ENCODE measurements around the gene ABCC4. TPM values are rescaled to one million over a fixed set of nuclear protein-coding genes. Genes with fewer than 3 reads are reported as not detected.

ABCC4 gene
- total RNA-seq, 4 donors from 2014 or later: 3.9 to 6.8 (median 4.7) TPM

GRCh38 chr13:95247171-95247570, 54.1 kb downstream of the ABCC4 start:
- no peak overlapping the region for H3K27ac ChIP-seq
- H3K36me3 ChIP-seq: no peaks in the 10 kb centered on the region
- no peak overlapping the region for H3K4me3 ChIP-seq
- H3K9me3 ChIP-seq: no peaks in the 10 kb centered on the region
- no peak for ATAC-seq
- H3K27me3 ChIP-seq: no peaks in the 10 kb centered on the region
- WGBS, 2 donors (ENCODE audit: low coverage in 1 of 2): 75 to 80% methylated on average over 1 of the region's 4 CpGs
- TF ChIP-seq CTCF (IDR thresholded peaks at IDR 0.05): no peak
- no peak for TF ChIP-seq POLR2A (IDR thresholded peaks at IDR 0.05)
- no peak for TF ChIP-seq EP300 (IDR thresholded peaks at IDR 0.05)
- no peak for TF ChIP-seq POLR2AphosphoS5 (IDR thresholded peaks at IDR 0.05)
- H3K4me1 ChIP-seq: no peaks in the 10 kb centered on the region

DNA sequence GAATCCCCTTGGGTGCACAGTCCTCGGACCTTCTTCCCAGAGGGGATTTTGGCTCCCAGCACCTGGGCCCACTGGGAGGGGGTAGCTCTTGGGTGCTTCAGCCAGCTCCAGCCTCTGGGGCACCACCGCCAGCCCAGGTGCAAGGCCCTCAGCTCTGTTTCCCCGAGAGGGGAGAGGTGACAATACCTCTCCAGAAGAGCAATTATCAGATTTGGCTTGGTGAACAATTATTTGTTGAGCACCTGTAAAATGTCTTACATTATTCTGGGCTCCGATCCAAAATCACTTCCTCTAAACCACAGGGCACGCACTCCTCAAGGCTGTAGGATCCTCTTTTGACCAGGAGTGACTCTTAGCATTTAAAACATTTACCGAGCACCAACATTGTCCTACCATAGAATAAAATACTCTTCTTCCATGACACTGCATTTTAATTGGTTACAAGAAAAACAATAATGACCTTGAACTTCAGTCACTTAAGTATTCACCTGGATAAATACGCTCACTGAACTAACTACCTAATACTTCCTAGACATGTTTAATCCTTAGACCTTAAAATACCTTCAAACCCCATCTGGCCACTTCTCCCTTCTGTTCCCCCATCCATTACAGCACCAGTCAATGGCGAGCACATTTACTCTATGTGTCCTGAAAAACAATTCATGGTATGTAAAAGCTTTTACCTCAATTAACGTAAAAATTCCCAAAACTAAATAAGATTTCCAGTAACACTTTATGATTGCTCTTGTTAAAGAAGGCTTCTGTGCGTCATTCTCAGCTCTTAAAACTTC, 54.8 kb downstream of the ABCC4 start:
- Histone ChIP-seq H3K27ac (no peak overlapping the region), H3K36me3 (no peaks in the 10 kb centered on the region), H3K27me3 (no peaks in the 10 kb centered on the region), H3K4me1 (no peaks in the 10 kb centered on the region), H3K9me3 (no peaks in the 10 kb centered on the region), H3K4me3 (no peak overlapping the region)
- 87 to 90% methylated on average over 7 of the region's 10 CpGs for WGBS, 2 donors (ENCODE audit: low coverage in 1 of 2)
- no peak for ATAC-seq
- TF ChIP-seq CTCF (IDR thresholded peaks at IDR 0.05) (no peak), EP300 (IDR thresholded peaks at IDR 0.05) (no peak), POLR2AphosphoS5 (IDR thresholded peaks at IDR 0.05) (no peak), POLR2A (IDR thresholded peaks at IDR 0.05) (no peak)

DNA sequence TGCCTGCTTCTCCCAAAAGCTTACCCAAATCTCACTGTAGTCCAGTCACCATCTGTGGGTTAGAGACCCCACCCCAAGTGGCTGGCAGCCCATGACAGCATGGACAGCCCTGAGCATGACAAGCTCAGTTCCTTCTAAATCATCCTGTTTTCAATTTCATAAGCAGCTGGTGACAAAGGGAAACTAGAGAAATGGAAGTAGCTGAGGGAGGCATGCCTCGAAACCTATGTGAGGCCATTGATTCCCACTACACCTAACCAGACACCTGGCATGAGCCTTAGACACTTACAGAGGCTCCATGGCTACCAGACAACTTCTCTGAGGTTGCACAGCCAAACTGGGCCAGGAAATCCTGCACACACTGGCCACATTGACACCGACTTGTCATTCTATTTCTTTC, 56.2 kb downstream of the ABCC4 start:
- ATAC-seq: no peak
- WGBS, 2 donors (ENCODE audit: low coverage in 1 of 2): 86 to 89% methylated on average over 1 to 2 of the region's 2 CpGs
- H3K27me3 ChIP-seq: no peaks in the 10 kb centered on the region

DNA sequence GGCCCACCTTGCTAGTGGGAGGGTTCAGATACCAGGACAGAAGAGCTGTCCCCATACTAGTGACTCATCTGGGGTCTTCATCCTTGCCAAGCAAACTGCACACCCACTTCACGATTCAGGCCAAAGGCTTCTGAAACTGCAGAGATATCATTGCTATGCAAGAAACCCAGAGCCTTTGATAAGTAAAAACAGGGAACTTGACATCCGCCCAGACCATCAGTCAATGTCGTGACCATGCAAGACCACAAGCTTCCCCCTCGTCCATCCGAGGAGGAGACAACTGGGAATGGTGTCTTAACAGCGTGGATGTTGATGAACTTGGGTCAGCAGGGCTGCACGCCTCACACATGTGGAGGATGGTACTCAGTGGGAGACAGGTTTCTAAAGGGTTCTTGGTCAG, 58.0 kb downstream of the ABCC4 start:
- Histone ChIP-seq H3K36me3 (no peaks in the 10 kb centered on the region), H3K27ac (no peak overlapping the region), H3K9me3 (no peaks in the 10 kb centered on the region), H3K27me3 (no peaks in the 10 kb centered on the region), H3K4me1 (no peaks in the 10 kb centered on the region), H3K4me3 (no peak overlapping the region)
- WGBS, 2 donors (ENCODE audit: low coverage in 1 of 2): 71% methylated on average over 6 of the region's 7 CpGs; no CpG with 5 or more reads in 1 of the 2 donors
- no peak for ATAC-seq
- TF ChIP-seq CTCF (IDR thresholded peaks at IDR 0.05) (no peak), POLR2A (IDR thresholded peaks at IDR 0.05) (no peak), POLR2AphosphoS5 (IDR thresholded peaks at IDR 0.05) (no peak), EP300 (IDR thresholded peaks at IDR 0.05) (no peak)

More for the DNA sequence above, 56.2 kb downstream of the ABCC4 start:
- Histone ChIP-seq H3K4me3 (no peak overlapping the region), H3K4me1 (no peaks in the 10 kb centered on the region), H3K27ac (no peak overlapping the region), H3K9me3 (no peaks in the 10 kb centered on the region), H3K36me3 (no peaks in the 10 kb centered on the region)
- TF ChIP-seq POLR2AphosphoS5 (IDR thresholded peaks at IDR 0.05) (no peak), POLR2A (IDR thresholded peaks at IDR 0.05) (no peak), EP300 (IDR thresholded peaks at IDR 0.05) (no peak), CTCF (IDR thresholded peaks at IDR 0.05) (no peak)

DNA sequence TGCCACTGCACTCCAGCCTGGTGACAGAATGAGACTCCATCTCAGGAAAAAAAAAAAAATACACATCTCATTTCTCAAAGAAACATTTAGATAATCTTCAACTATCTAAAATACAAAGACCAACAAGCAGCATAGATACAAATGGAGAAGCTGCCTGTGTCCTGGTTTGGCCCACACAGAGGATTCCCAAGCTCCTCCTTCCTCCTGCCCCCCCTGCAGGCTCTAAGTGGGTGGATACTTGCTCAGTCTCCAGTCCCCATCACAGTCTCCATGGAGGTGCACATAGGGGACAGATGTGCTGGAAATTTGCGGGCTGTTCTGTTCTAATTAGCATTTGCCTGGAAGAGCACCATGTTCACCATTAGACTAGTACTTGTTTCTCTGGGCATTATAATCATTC, 59.9 kb downstream of the ABCC4 start:
- H3K4me1 ChIP-seq: no peaks in the 10 kb centered on the region
- no peaks in the 10 kb centered on the region for H3K9me3 ChIP-seq
- H3K27ac ChIP-seq: no peak overlapping the region
- no peak for ATAC-seq
- no peak for TF ChIP-seq CTCF (IDR thresholded peaks at IDR 0.05)
- TF ChIP-seq POLR2AphosphoS5 (IDR thresholded peaks at IDR 0.05): no peak
- no peak for TF ChIP-seq EP300 (IDR thresholded peaks at IDR 0.05)
- TF ChIP-seq POLR2A (IDR thresholded peaks at IDR 0.05): no peak
- no peaks in the 10 kb centered on the region for H3K36me3 ChIP-seq
- no peak overlapping the region for H3K4me3 ChIP-seq
- WGBS, 2 donors (ENCODE audit: low coverage in 1 of 2): 100% methylated on average over 1 of the region's 1 CpG; no CpG with 5 or more reads in 1 of the 2 donors
- H3K27me3 ChIP-seq: no peaks in the 10 kb centered on the region
